Activated CD4-positive, alpha-beta memory T cell treated with anti-CD3 and anti-CD28 coated beads, Interleukin-2, amount 10 ng/mL, durations not matched to agents 7 days and 5 days (primary cell): ENCODE measurements around the gene HSPA6. TPM values are rescaled to one million over a fixed set of nuclear protein-coding genes. Genes with fewer than 3 reads are reported as not detected.
A peak's percentile ranks its signal among the peaks of the same experiment; 100 is the strongest.
"Not testable (repeated sequence)": the region's sequence is repeated elsewhere in the genome, so short reads cannot be mapped to it uniquely, and the experiment has no call there.

Source experiments
- CTCF ChIA-PET: fragments of 350-600 bp; sonication (Branson Sonifier 250); formaldehyde crosslinking; loops from one replicate; lab custom pipeline; 2021; ENCODE audit warnings: antibody characterized with exemption, inconsistent platforms; lab: Charles Lee
- POLR2A ChIA-PET: fragments of 350-600 bp; sonication (Branson Sonifier 250); formaldehyde crosslinking; loops from one replicate; lab custom pipeline; 2021; ENCODE audit warnings: antibody characterized with exemption; lab: Charles Lee
- DNase-seq: peaks from one replicate; pipeline ENCODE4 v3.0.0-alpha.2; 2020
- H3K27ac Mint-ChIP-seq: one replicate; pipeline ENCODE4 v1.8.0; 2021; ENCODE audit warnings: mild to moderate bottlenecking, mixed read lengths
- H3K27me3 Mint-ChIP-seq: one replicate; pipeline ENCODE4 v1.8.0; 2021; ENCODE audit warnings: mixed read lengths
- H3K36me3 Mint-ChIP-seq: one replicate; pipeline ENCODE4 v1.8.0; 2021; ENCODE audit warnings: low read depth, mixed read lengths
- H3K4me1 Mint-ChIP-seq: one replicate; pipeline ENCODE4 v1.8.0; 2021; ENCODE audit warnings: mixed read lengths
- H3K4me3 Mint-ChIP-seq: one replicate; pipeline ENCODE4 v1.8.0; 2021; ENCODE audit warnings: mild to moderate bottlenecking, mixed read lengths
- H3K9me3 Mint-ChIP-seq: one replicate; pipeline ENCODE4 v1.8.0; 2021; ENCODE audit warnings: mixed read lengths
- total RNA-seq, 2 experiments: library from RNA; stranded (reverse); gene quantifications; one replicate each; pipeline ENCODE4 v1.2.3, GENCODE V29; 2021

HSPA6 gene
- total RNA-seq, 2 experiments from 2014 or later = 0.91 to 1.2 TPM

DNA sequence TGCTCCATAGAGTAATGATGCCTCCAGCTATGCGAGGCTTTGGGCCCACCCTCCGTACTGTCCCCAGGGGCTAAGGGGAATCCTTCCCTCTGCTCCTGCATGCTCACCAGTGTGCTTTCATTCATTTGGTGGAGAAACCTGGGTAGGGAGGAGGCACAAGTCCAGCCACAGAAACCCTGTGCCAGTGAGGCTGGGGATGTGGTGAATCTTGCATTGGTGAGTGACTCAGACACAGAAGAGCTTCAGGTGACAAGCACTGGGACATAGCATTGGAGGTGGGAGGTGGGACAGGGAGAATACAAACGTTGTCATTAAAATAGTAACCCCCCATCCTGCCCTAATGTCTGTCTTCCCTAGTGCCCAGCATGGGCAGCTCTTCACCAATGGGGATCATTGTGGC lies 13.9 kb upstream of the HSPA6 start:
- no peaks in the 10 kb centered on the region for H3K36me3 Mint-ChIP-seq
- no peaks in the 10 kb centered on the region for H3K27me3 Mint-ChIP-seq
- no peaks in the 10 kb centered on the region for H3K9me3 Mint-ChIP-seq
- no peak overlapping the region for H3K27ac Mint-ChIP-seq
- no peak overlapping the region for H3K4me3 Mint-ChIP-seq
- POLR2A ChIA-PET = no interaction called here
- peaks cover 3% of the 10 kb centered on the region for H3K4me1 Mint-ChIP-seq
- CTCF ChIA-PET = interaction anchor here (1.6 kb wide), 1 partner anchor 23 kb away, joined by 4 read pairs; no protein-coding TSS in a partner anchor
- no peak for DNase-seq

DNA sequence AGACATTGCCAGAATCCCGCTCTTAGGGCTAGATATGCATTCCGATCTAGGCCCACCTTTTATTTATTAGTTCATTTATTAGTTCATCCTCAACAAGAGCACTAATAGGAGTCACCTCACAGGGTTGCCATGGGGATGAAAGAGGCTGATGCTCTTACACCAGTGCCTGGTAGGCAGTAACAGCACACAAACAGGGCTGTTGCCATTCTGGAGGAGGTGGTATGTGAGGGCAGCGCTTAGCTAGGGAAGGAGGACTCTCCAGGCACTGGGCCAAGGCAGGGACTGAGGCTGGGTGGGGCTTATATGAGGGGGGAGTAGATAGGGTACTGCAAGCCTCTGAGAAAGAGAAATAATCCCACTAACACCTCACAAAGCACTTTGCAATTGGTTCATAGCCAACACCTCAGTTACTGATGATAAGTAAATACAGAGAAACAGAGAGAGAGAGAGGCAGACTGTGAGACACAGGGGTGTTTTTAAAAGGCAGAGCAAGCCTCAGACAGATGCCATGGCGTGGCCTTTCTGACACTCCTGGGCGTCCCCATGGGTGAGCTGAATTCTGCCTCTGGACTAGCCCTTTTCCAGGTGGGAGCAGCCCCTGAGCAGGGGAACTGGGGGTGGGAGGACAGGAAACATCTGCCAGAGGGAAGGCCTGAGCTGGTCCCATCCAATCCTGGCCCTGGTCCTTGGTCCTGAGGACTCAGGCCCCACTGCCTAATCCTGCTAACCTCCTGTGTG lies 13.2 kb upstream of the HSPA6 start:
- POLR2A ChIA-PET = no interaction called here
- no peaks in the 10 kb centered on the region for H3K9me3 Mint-ChIP-seq
- no peaks in the 10 kb centered on the region for H3K27me3 Mint-ChIP-seq
- H3K4me3 Mint-ChIP-seq = no peak overlapping the region
- CTCF ChIA-PET = interaction anchor here (1.6 kb wide), 1 partner anchor 24 kb away, joined by 4 read pairs; no protein-coding TSS in a partner anchor
- H3K27ac Mint-ChIP-seq = no peak overlapping the region
- no peak for DNase-seq
- H3K4me1 Mint-ChIP-seq = peaks cover 3% of the 10 kb centered on the region
- H3K36me3 Mint-ChIP-seq = no peaks in the 10 kb centered on the region

DNA sequence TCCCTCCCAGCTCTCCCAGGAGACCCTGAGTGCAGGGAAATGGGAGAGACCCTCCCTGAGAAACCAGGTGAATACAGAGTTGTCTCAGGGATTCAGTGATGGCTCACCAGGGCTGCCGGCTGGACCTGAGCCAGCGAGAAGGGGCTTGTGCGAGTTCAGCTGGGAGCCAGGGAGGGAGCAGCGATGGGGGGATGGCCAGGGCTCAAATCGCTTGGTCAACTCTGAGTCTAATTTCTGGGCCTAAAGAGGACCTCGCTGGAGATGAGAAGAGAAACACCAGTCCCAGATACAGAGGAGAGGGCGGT lies 12.6 kb upstream of the HSPA6 start:
- Mint-ChIP-seq H3K4me1 (peaks cover 3% of the 10 kb centered on the region), H3K36me3 (no peaks in the 10 kb centered on the region), H3K4me3 (no peak overlapping the region), H3K9me3 (no peaks in the 10 kb centered on the region), H3K27me3 (no peaks in the 10 kb centered on the region), H3K27ac (no peak overlapping the region)
- POLR2A ChIA-PET = no interaction called here
- DNase-seq = no peak
- CTCF ChIA-PET = interaction anchor here (1.6 kb wide), 1 partner anchor 24 kb away, joined by 4 read pairs; no protein-coding TSS in a partner anchor

DNA sequence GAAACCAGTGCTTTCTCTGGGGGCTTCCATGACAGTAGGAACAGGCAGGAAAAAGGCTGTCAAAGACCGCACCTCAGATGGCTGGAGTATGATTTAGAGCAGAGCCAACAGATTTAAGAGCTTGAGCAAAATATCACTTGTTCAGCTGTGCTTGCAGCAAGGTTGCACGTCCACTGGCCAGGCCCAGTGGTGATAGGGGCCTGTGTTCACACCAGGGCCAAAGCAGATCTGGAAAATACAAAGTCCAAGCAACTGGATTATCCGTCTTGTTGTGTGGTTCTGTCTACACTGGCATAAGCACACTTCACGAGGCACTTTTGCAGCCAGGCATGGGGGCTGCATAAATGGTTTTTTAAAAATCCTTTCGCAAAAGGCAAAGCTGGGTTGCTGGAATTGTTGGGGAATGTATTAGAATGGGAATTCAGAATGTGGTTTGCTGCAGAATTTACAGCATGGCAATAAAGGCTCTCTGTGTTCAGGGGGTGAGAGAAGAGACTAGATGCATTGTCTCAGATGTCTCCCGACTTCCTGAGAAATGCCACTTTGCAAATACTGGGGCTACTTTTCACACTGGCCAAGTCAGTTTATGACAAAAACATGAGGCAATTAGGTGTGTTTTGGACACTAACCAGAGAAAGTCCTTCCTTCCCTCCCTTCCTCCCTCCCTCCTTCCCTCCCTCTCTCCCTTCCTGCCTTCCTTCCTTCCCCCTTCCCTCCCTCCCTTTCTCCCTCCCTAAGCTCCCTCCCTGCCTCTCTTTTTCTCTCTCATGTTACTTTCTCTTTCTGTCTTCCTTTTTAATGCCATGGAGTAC lies 11.5 kb upstream of the HSPA6 start:
- DNase-seq, H3K27me3 Mint-ChIP-seq, H3K9me3 Mint-ChIP-seq, H3K4me3 Mint-ChIP-seq, H3K4me1 Mint-ChIP-seq, H3K36me3 Mint-ChIP-seq, H3K27ac Mint-ChIP-seq, CTCF ChIA-PET, POLR2A ChIA-PET: not testable (repeated sequence)

DNA sequence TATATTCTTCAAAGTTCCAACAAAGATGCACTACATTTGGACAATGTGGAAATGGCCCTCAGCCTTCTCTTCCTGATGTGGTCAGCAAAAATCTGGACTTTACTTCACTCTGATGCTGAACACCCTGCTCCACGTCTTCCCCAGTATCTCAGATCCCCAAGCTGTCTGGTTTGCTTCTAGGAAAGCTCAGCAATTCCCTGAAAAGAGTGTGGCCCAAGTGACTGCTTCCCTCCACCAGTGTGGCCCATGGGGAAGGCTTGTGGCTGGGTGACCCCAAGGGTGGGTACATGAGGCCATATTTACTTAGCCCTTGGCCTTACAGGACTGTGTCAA lies 10.9 kb upstream of the HSPA6 start:
- CTCF ChIA-PET, H3K36me3 Mint-ChIP-seq, POLR2A ChIA-PET, H3K9me3 Mint-ChIP-seq, DNase-seq, H3K27ac Mint-ChIP-seq, H3K4me3 Mint-ChIP-seq, H3K27me3 Mint-ChIP-seq, H3K4me1 Mint-ChIP-seq: not testable (repeated sequence)

DNA sequence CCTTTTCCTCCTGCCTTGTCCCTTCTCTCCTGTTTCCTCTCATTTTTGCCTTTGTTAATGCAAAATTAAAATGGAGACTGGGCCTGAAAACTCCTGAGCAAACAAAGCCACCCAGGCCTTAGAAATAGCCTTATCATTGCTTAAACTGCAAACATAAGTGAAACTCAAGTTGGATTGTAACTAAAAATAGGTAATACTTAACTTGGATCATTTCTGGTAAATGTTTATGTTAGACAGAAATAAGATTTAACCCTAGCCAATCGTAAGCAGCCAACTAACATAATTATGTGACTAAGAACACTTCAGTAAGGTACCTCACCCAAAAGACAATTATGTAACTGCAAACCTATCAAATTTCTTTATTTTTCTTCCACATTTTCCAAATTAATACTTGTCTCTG lies 10.4 kb upstream of the HSPA6 start:
- H3K27me3 Mint-ChIP-seq, H3K4me3 Mint-ChIP-seq, DNase-seq, POLR2A ChIA-PET, H3K9me3 Mint-ChIP-seq, H3K36me3 Mint-ChIP-seq, H3K27ac Mint-ChIP-seq, H3K4me1 Mint-ChIP-seq, CTCF ChIA-PET: not testable (repeated sequence)

DNA sequence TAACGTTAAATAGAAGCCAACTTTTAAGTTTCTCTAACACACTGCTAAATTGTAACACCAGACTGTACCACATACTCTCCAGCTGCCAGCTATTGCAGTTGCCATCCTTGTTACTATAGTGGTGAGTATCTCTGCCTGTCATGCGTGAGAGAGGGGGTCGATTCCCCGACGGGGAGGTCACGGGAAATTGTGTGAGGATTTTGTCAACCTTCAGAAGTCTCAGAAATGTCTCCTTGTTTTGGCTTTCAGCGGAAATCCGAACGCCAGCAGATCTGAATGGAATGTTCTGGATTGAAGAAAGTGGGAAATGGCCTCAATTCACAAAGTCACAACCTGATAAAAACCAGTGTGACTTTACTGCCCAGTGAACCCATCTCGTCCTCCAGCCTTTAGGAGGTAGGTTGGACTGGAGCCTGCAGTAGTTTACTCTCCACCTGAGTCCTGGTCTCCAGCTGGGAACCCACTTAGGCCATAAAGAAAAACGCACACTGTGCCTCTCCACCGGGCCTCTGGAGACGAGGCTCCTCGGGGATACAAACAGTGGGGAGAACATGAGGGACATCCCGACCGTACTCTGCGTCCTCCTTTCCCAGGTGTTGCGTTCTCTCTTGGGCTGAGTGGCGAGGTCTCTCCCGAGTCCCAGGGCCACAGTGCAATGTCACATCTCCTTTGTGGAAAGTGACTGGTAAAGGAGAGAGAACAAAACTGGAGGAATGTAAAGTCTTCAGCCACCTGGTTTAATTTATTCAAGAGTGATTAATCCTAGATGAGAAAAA lies 1.1 kb upstream of the HSPA6 start:
- POLR2A ChIA-PET, H3K9me3 Mint-ChIP-seq, DNase-seq, H3K36me3 Mint-ChIP-seq: not testable (repeated sequence)
- CTCF ChIA-PET = interaction anchor here (0.6 to 1.0 kb wide), 3 partner anchors 33 to 215 kb away, joined by 3 to 5 read pairs (median 3); no protein-coding TSS in a partner anchor
- H3K4me1 Mint-ChIP-seq = peaks cover 15% of the 10 kb centered on the region
- H3K4me3 Mint-ChIP-seq = peak overlapping the region; percentile 80
- peak overlapping the region; percentile 80 for H3K27ac Mint-ChIP-seq
- H3K27me3 Mint-ChIP-seq = peaks cover 27% of the 10 kb centered on the region

DNA sequence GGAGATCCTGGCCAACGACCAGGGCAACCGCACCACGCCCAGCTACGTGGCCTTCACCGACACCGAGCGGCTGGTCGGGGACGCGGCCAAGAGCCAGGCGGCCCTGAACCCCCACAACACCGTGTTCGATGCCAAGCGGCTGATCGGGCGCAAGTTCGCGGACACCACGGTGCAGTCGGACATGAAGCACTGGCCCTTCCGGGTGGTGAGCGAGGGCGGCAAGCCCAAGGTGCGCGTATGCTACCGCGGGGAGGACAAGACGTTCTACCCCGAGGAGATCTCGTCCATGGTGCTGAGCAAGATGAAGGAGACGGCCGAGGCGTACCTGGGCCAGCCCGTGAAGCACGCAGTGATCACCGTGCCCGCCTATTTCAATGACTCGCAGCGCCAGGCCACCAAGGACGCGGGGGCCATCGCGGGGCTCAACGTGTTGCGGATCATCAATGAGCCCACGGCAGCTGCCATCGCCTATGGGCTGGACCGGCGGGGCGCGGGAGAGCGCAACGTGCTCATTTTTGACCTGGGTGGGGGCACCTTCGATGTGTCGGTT lies 477 bp downstream of the HSPA6 start:
- H3K9me3 Mint-ChIP-seq, CTCF ChIA-PET, H3K27ac Mint-ChIP-seq, POLR2A ChIA-PET, H3K36me3 Mint-ChIP-seq, DNase-seq: not testable (repeated sequence)
- Mint-ChIP-seq H3K27me3 (peaks cover 26% of the 10 kb centered on the region), H3K4me3 (peak overlapping the region; percentile 80), H3K4me1 (peaks cover 16% of the 10 kb centered on the region)

DNA sequence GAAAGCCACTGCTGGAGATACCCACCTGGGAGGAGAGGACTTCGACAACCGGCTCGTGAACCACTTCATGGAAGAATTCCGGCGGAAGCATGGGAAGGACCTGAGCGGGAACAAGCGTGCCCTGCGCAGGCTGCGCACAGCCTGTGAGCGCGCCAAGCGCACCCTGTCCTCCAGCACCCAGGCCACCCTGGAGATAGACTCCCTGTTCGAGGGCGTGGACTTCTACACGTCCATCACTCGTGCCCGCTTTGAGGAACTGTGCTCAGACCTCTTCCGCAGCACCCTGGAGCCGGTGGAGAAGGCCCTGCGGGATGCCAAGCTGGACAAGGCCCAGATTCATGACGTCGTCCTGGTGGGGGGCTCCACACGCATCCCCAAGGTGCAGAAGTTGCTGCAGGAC lies 981 bp downstream of the HSPA6 start:
- DNase-seq, H3K36me3 Mint-ChIP-seq, POLR2A ChIA-PET, H3K27ac Mint-ChIP-seq, CTCF ChIA-PET, H3K9me3 Mint-ChIP-seq: not testable (repeated sequence)
- H3K27me3 Mint-ChIP-seq = peaks cover 27% of the 10 kb centered on the region
- H3K4me3 Mint-ChIP-seq = peak overlapping the region; percentile 73
- peaks cover 21% of the 10 kb centered on the region for H3K4me1 Mint-ChIP-seq

DNA sequence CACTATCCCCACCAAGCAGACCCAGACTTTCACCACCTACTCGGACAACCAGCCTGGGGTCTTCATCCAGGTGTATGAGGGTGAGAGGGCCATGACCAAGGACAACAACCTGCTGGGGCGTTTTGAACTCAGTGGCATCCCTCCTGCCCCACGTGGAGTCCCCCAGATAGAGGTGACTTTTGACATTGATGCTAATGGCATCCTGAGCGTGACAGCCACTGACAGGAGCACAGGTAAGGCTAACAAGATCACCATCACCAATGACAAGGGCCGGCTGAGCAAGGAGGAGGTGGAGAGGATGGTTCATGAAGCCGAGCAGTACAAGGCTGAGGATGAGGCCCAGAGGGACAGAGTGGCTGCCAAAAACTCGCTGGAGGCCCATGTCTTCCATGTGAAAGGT lies 1.6 kb downstream of the HSPA6 start:
- peaks cover 23% of the 10 kb centered on the region for H3K27me3 Mint-ChIP-seq
- POLR2A ChIA-PET = not testable (repeated sequence)

DNA sequence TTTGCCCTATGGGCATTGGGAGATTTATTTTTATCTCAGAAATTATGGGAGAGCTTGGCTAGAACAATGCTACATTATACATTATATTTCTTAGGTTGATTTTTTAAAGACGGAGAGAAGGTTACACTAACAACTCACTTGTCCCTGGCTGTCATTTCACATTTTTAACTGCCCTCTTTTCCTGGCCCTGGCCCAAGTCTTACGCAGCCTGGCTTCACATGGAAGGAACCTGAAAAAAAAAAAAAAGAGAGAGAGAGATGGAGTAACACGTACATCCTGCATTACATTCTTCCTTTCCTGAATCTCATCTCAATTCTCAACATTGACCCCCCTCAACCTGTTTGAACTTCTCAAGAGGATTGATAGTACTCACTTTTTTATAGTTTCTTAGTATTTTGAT lies 4.2 kb downstream of the HSPA6 start:
- H3K27ac Mint-ChIP-seq, DNase-seq, CTCF ChIA-PET, H3K9me3 Mint-ChIP-seq, POLR2A ChIA-PET, H3K4me3 Mint-ChIP-seq: not testable (repeated sequence)
- Mint-ChIP-seq H3K36me3 (peaks cover 12% of the 10 kb centered on the region), H3K27me3 (peaks cover 17% of the 10 kb centered on the region), H3K4me1 (peaks cover 38% of the 10 kb centered on the region)

More for the DNA sequence above, 1.6 kb downstream of the HSPA6 start:
- peaks cover 26% of the 10 kb centered on the region for H3K4me1 Mint-ChIP-seq
- H3K4me3 Mint-ChIP-seq, H3K9me3 Mint-ChIP-seq, DNase-seq, CTCF ChIA-PET, H3K27ac Mint-ChIP-seq: not testable (repeated sequence)
- peaks cover 14% of the 10 kb centered on the region for H3K36me3 Mint-ChIP-seq

DNA sequence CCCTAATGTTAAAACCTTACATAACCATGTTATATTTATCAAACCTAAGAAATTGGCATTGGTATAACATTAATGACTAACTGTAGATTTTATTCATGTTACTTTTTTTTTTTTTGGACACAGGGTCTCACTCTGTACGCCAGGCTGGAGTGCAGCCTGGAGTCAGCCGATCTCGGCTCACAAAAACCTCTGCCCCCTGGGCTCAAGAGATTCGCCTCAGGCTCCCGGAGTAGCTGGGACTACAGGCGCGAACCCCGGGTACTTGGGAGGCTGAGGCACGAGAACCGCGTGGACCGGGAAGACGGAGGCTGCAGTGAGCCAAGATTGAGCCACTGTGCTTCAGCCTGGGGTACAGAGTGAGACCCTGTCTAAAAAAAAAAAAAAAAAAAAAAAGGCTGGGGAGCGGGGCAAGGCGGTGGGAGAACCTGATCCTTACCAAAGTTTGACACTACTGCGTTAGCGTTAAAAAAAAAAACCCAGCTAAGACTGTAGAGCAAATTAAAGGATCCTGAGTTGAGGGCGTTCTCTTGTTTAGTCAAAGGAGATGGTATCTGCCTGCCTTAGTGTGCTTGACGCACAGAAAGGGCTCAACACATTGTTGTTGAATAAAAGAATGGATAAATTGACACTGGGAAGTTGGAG lies 5.2 kb downstream of the HSPA6 start:
- DNase-seq, H3K36me3 Mint-ChIP-seq, H3K9me3 Mint-ChIP-seq, POLR2A ChIA-PET: not testable (repeated sequence)
- peaks cover 15% of the 10 kb centered on the region for H3K27me3 Mint-ChIP-seq
- peak overlapping the region; percentile 92 for H3K4me3 Mint-ChIP-seq
- H3K4me1 Mint-ChIP-seq = peaks cover 32% of the 10 kb centered on the region
- peak overlapping the region; percentile 99 for H3K27ac Mint-ChIP-seq
- CTCF ChIA-PET = interaction anchor here (0.7 to 1.7 kb wide), 2 partner anchors 42 to 212 kb away, joined by 4 to 6 read pairs; no protein-coding TSS in a partner anchor
